Panc1 (cell line): ENCODE results near the gene LRRFIP2. TPM values are rescaled to one million over a fixed set of nuclear protein-coding genes. Genes with fewer than 3 reads are reported as not detected.

ENCODE experiments used
- ATAC-seq: fragments of 200-7000 bp; cut with Tn5 transposase; 2 replicates; pipeline ENCODE4 v1.9.1; 2020; ENCODE audit warnings: mild to moderate bottlenecking, moderate library complexity
- BruUV-seq: library from RNA; stranded (reverse); fragments of 400-500 nt; replicated peaks from 2 replicates; lab custom pipeline; 2021; lab: Mats Ljungman, UMichigan
- CTCF ChIA-PET: fragments of 300-600 bp; sonication (Branson Sonifier 250); formaldehyde crosslinking; loops from one replicate; lab custom pipeline; 2022; ENCODE audit warnings: antibody characterized with exemption; lab: Charles Lee
- POLR2A ChIA-PET: fragments of 300-600 bp; sonication (Branson Sonifier 250); formaldehyde crosslinking; loops from one replicate; lab custom pipeline; 2022; ENCODE audit warnings: antibody characterized with exemption; lab: Charles Lee
- DNase-seq: peaks from one replicate; pipeline ENCODE4 v3.0.0-alpha.2; 2010; ENCODE audit warnings: low read depth, low spot score
- H3K27ac ChIP-seq: 2 replicates; pipeline ENCODE4 v1.5.1; 2011; ENCODE audit warnings: mild to moderate bottlenecking, low read length, inconsistent platforms
- H3K27me3 ChIP-seq: fragments of 200-500 bp; sonication (Bioruptor generic); 2 replicates; pipeline ENCODE4 v1.6.0; 2014; ENCODE audit warnings: low read length, inconsistent platforms; ENCODE audit not compliant: control insufficient read depth, insufficient read depth
- H3K36me3 ChIP-seq: fragments of 200-500 bp; sonication (Bioruptor generic); 2 replicates; pipeline ENCODE4 v1.5.1; 2014; ENCODE audit warnings: inconsistent platforms, mild to moderate bottlenecking, low read length, moderate library complexity; ENCODE audit not compliant: control insufficient read depth, insufficient read depth
- H3K4me1 ChIP-seq: 2 replicates; pipeline ENCODE4 v1.5.1; 2011; ENCODE audit warnings: inconsistent platforms, mild to moderate bottlenecking, low read length, moderate library complexity; ENCODE audit not compliant: control insufficient read depth, insufficient read depth
- H3K4me3 ChIP-seq, 2 experiments: 2 replicates each; pipeline ENCODE4 v1.5.1; 2011 to 2012; ENCODE audit warnings: low read depth in 2 of 2, low read length in 2 of 2, mild to moderate bottlenecking in 2 of 2, inconsistent platforms in 1 of 2, moderate library complexity in 1 of 2
- H3K9me3 ChIP-seq: fragments of 200-500 bp; sonication (Bioruptor generic); 2 replicates; pipeline ENCODE4 v1.5.1; 2014; ENCODE audit warnings: low read depth, mild to moderate bottlenecking, inconsistent platforms, low read length, moderate library complexity; ENCODE audit not compliant: control insufficient read depth, insufficient read depth
- POLR2AphosphoS5 ChIP-seq: IDR thresholded peaks from 2 replicates; pipeline ENCODE4 v1.6.1; 2012; ENCODE audit warnings: mild to moderate bottlenecking, low read depth, low read length, moderate library complexity
- SIN3A ChIP-seq: IDR thresholded peaks from 2 replicates; pipeline ENCODE4 v1.6.1; 2012; ENCODE audit warnings: low read depth, mild to moderate bottlenecking, low read length, moderate library complexity, borderline replicate concordance; ENCODE audit not compliant: insufficient read depth
- TCF7L2 ChIP-seq: IDR thresholded peaks from 2 replicates; pipeline ENCODE4 v1.6.1; 2011; ENCODE audit warnings: mild to moderate bottlenecking, low read depth, low read length, inconsistent platforms
- in situ Hi-C: cut with HindIII; loops from 2 replicates; pipeline ENCODE4 v1.10.0; 2016; ENCODE audit warnings: low sequenced_read_pairs, low pct_unique_long_range_greater_than_20kb
- intact Hi-C: fragments of 100-400 bp; cut with micrococcal nuclease; formaldehyde crosslinking; loops from one replicate; pipeline ENCODE4 v1.10.0; 2022; ENCODE audit not compliant: unreplicated experiment
- total RNA-seq: library from RNA; stranded (reverse); gene quantifications from one replicate; pipeline ENCODE4 v1.2.1, GENCODE V29; 2021; ENCODE audit not compliant: unreplicated experiment
- TF ChIP-seq, protein P1 (sequence below): fragments of 450-650 bp; IDR thresholded peaks from 2 replicates; pipeline ENCODE4 v1.5.1; 2017; ENCODE audit warnings: mild to moderate bottlenecking
- TF ChIP-seq, protein P2 (sequence below), 2 experiments: IDR thresholded peaks; 2 replicates each; pipeline ENCODE4 v1.6.1; 2011 to 2012; ENCODE audit warnings: low read depth in 2 of 2, control low read depth in 1 of 2, low read length in 1 of 2, mild to moderate bottlenecking in 1 of 2, moderate library complexity in 1 of 2; ENCODE audit not compliant: insufficient read depth in 1 of 2

Gene LRRFIP2
- total RNA-seq, 1 experiment from 2014 or later = 32.3 TPM

DNA sequence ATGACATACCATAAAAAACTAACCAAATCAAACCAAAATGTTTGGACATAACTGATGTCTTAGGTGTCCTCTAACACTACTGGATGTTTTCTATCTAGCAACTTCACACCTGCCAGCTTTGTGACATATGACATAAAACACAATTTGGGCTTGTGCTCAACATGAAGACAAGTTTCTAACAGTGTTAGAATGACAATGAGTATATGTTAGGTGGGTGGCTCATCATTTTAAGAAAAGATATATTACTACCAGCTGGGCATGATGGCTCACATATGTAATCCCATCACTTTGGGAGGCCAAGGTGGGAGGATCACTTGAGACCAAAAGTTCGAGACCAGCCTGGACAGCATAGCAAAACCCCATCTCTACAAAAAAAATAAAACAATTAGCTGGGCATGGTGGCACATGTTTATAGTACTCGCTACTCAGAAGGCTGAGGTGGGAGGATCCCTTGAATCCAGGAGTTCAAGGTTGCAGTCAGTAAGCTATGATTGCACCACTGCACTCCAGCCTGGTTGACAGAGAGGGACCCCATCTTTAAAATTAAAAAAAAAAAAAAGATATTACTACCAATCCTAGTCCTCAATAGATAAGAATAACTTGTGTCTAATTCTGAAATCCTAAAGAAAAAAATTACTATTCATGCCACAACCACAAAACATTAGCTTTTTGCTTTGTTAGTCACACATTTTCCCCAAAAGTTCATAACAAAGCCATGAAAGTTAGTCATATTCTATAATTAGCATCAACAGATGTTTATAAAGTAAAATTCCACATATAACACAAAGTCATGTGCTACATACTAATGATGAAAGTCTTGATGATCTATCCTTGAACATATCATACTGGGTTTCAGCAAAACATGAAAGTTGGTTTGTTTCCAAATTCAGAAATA, 59.9 kb downstream of the LRRFIP2 start:
- Histone ChIP-seq H3K4me3 (no peak overlapping the region), H3K4me1 (no peaks in the 10 kb centered on the region), H3K36me3 (no peaks in the 10 kb centered on the region; the same call in 1 of the 2 replicates), H3K27me3 (no peaks in the 10 kb centered on the region), H3K27ac (no peak overlapping the region), H3K9me3 (no peaks in the 10 kb centered on the region)
- in situ Hi-C loops (no loop called here), intact Hi-C loops (no loop called here)
- no peak for ATAC-seq
- ChIA-PET POLR2A (interaction anchor here (0.5 to 0.7 kb wide), 2 partner anchors 106 to 115 kb away, joined by 4 to 11 read pairs; no protein-coding TSS in a partner anchor), CTCF (no interaction called here)
- BruUV-seq = no TSS peak
- no peak for DNase-seq
- TF ChIP-seq SIN3A (no peak), TCF7L2 (no peak), POLR2AphosphoS5 (no peak)
- TF ChIP-seq, protein P1, sequence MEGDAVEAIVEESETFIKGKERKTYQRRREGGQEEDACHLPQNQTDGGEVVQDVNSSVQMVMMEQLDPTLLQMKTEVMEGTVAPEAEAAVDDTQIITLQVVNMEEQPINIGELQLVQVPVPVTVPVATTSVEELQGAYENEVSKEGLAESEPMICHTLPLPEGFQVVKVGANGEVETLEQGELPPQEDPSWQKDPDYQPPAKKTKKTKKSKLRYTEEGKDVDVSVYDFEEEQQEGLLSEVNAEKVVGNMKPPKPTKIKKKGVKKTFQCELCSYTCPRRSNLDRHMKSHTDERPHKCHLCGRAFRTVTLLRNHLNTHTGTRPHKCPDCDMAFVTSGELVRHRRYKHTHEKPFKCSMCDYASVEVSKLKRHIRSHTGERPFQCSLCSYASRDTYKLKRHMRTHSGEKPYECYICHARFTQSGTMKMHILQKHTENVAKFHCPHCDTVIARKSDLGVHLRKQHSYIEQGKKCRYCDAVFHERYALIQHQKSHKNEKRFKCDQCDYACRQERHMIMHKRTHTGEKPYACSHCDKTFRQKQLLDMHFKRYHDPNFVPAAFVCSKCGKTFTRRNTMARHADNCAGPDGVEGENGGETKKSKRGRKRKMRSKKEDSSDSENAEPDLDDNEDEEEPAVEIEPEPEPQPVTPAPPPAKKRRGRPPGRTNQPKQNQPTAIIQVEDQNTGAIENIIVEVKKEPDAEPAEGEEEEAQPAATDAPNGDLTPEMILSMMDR = no peak
- TF ChIP-seq, protein P2, sequence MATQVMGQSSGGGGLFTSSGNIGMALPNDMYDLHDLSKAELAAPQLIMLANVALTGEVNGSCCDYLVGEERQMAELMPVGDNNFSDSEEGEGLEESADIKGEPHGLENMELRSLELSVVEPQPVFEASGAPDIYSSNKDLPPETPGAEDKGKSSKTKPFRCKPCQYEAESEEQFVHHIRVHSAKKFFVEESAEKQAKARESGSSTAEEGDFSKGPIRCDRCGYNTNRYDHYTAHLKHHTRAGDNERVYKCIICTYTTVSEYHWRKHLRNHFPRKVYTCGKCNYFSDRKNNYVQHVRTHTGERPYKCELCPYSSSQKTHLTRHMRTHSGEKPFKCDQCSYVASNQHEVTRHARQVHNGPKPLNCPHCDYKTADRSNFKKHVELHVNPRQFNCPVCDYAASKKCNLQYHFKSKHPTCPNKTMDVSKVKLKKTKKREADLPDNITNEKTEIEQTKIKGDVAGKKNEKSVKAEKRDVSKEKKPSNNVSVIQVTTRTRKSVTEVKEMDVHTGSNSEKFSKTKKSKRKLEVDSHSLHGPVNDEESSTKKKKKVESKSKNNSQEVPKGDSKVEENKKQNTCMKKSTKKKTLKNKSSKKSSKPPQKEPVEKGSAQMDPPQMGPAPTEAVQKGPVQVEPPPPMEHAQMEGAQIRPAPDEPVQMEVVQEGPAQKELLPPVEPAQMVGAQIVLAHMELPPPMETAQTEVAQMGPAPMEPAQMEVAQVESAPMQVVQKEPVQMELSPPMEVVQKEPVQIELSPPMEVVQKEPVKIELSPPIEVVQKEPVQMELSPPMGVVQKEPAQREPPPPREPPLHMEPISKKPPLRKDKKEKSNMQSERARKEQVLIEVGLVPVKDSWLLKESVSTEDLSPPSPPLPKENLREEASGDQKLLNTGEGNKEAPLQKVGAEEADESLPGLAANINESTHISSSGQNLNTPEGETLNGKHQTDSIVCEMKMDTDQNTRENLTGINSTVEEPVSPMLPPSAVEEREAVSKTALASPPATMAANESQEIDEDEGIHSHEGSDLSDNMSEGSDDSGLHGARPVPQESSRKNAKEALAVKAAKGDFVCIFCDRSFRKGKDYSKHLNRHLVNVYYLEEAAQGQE (IDR thresholded peaks at IDR 0.05; ENCODE audit: insufficient read depth in 1 of 2, low read depth in 2 of 2, low read length in 1 of 2) = no peak

DNA sequence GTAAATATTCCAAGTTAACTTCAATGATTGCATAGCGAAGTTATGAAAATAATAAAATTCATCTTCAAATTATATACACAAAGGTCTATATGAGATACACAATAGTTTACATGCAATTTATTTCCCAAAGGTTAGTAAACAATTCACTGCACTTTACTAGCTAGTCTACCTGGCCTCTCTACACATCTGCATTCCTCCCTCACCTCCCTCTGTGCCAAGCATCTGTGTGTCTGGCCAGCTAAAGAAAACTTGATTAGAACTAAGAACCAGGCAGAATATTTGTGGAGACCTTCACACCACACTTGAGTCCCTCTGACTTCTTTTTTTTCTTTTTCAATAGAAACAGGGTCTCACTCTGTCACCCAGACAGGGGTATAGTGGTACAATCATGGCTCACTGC, 61.4 kb downstream of the LRRFIP2 start:
- intact Hi-C loops = no loop called here
- POLR2A ChIA-PET = no interaction called here
- DNase-seq = no peak
- Histone ChIP-seq H3K27ac (no peak overlapping the region), H3K4me1 (no peaks in the 10 kb centered on the region), H3K4me3 (no peak overlapping the region), H3K9me3 (no peaks in the 10 kb centered on the region), H3K36me3 (no peaks in the 10 kb centered on the region), H3K27me3 (no peaks in the 10 kb centered on the region)
- TF ChIP-seq, protein P2 (IDR thresholded peaks at IDR 0.05; ENCODE audit: insufficient read depth in 1 of 2, low read depth in 2 of 2, low read length in 1 of 2) = no peak
- TF ChIP-seq, protein P1 = no peak
- TF ChIP-seq TCF7L2 (no peak), POLR2AphosphoS5 (no peak), SIN3A (no peak)
- in situ Hi-C loops = no loop called here
- no TSS peak for BruUV-seq
- CTCF ChIA-PET = no interaction called here
- no peak for ATAC-seq
